Stomach (tissue), 9 donors: ENCODE measurements around the gene FCER1G. TPM values are rescaled to one million over a fixed set of nuclear protein-coding genes. Genes with fewer than 3 reads are reported as not detected.
A peak's percentile ranks its signal among the peaks of the same experiment; 100 is the strongest.

Source experiments
- DNase-seq, 2 donors: peaks; one replicate each; pipeline versions ENCODE4 v3.0.0 to v3.0.0-alpha.2; 2013 to 2019
- H3K27ac ChIP-seq, 5 donors: fragments of 200-600 bp in 4 of 5; sonication (generic) in 4 of 5; one replicate each; pipeline ENCODE4 v1.5.1; 2013 to 2019; ENCODE audit warnings: mild to moderate bottlenecking in 1 of 5, moderate library complexity in 1 of 5
- H3K27me3 ChIP-seq, 3 donors: fragments of 200-600 bp; sonication (generic); one replicate each; pipeline ENCODE4 v1.5.1; 2017 to 2019; ENCODE audit warnings: mixed run types in 1 of 3
- H3K36me3 ChIP-seq, 4 donors: fragments of 200-600 bp; sonication (generic); 1 replicate in 3 of 4; 2 replicates in 1 of 4; pipeline ENCODE4 v1.5.1; 2016 to 2019
- H3K4me1 ChIP-seq, 4 donors: fragments of 200-600 bp; sonication (generic); one replicate each; pipeline ENCODE4 v1.5.1; 2016 to 2019
- H3K4me3 ChIP-seq, 4 donors: fragments of 200-600 bp; sonication (generic) in 3 of 4; one replicate each; pipeline ENCODE4 v1.5.1; 2016 to 2019; ENCODE audit warnings: mild to moderate bottlenecking in 1 of 4
- H3K9me3 ChIP-seq, 4 donors: fragments of 200-600 bp; sonication (generic); one replicate each; pipeline ENCODE4 v1.5.1; 2016 to 2019
- EP300 ChIP-seq: sonication (generic); formaldehyde crosslinking; IDR thresholded peaks from one replicate; pipeline ENCODE4 v1.6.1; 2017; ENCODE audit warnings: antibody characterized with exemption
- POLR2A ChIP-seq, 4 donors: fragments of 450-650 bp; IDR thresholded peaks; one replicate each; pipeline ENCODE4 v1.6.1; 2016; ENCODE audit warnings: antibody characterized with exemption in 4 of 4, control low read depth in 2 of 4, mild to moderate bottlenecking in 1 of 4, moderate library complexity in 1 of 4
- POLR2AphosphoS5 ChIP-seq, 3 donors: sonication (generic); formaldehyde crosslinking; IDR thresholded peaks; one replicate each; pipeline ENCODE4 v1.6.1; 2016; ENCODE audit warnings: antibody characterized with exemption in 3 of 3
- WGBS, 5 donors: extraction: QIAGEN DNeasy Blood & Tissue Kit in 3 of 5; methylation state at CpG; one replicate each; pipeline versions ENCODE4 v1.1.5 to v1.1.7; 2013 to 2018; 5-methylcytosine and 5-hydroxymethylcytosine counted together
- intact Hi-C: fragments of 100-400 bp; cut with DNase I; formaldehyde crosslinking; loops from one replicate; pipeline ENCODE4 v1.15.1; 2023; ENCODE audit warnings: low total_unique reads
- polyA plus RNA-seq, 3 donors: library from polyadenylated mRNA; stranded (reverse); fragments of 200-250 nt; gene quantifications; one replicate each; pipeline ENCODE4 v1.2.3, GENCODE V29; 2013
- total RNA-seq, 5 donors: library from RNA; depleted of rRNA; stranded (reverse); fragments of >200 nt; gene quantifications; one replicate each; pipeline versions ENCODE4 v1.1.0 to v1.2.3, GENCODE V29; 2014 to 2016
- TF ChIP-seq, protein P1 (sequence below), 7 experiments: fragments of 450-650 bp in 4 of 7; fragments of 200-600 bp in 3 of 7; sonication (generic) in 3 of 7; IDR thresholded peaks; one replicate each; pipeline ENCODE4 v1.5.1; 2016 to 2019; ENCODE audit warnings: antibody characterized with exemption in 7 of 7, control low read depth in 2 of 7, mild to moderate bottlenecking in 1 of 7
- donor health status: healthy with polysubstance abuse.
- donor health status: Bipolar disorder and iron deficiency.
- donor health status: healthy.

FCER1G gene
- total and polyA plus RNA-seq, 8 donors, result 1.4 to 101 (median 27.0) TPM; not detected in 1

DNA sequence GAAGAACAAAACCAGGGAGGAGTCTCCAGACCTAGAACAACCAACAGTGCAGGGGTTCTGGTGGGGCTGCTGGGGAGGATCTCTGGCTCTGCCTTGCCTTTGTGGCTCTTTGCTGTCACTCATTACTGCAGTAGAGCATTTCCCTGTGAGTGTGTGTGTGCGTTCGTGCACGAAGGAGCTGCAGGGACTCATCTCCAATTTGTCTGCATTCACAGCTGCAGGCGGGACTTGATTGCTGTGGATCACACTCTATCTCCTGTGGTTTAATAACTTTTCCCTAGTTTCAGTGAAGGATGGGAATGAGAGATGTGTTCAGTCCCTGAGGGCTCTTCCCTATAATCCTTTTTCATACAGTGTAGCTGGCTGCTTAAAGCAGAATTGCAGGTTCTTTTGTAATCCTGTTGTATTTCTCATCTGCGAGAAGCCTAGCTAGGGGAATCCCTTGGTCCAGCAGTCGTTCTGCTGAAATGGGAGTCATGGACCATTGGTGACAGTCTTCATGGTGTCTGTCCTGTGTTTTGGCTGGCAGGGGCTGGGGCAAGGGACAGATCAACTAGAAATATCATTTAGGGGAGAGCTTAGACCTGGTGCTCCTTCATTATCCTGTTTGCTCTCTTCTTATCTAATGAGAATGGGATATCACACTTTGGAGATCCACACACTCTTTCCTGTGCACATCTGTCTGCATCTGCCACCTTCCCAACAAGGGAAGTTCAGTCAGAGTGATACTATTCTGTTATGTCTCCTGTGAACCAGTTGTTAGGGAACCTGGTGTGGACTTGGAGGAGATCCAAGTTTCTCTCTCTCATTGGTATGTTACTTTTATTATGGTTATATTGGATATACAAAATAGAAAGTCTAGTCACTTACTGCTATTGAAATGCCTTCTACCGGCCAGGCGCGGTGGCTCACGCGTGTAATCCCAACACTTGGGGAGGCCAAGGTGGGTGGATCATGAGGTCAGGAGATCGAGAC is 46.5 kb downstream of the FCER1G start:
- H3K4me1 ChIP-seq, result peaks cover 8 to 27% (median 12%) of the 10 kb centered on the region in 4 donors
- intact Hi-C loops, result no loop called here
- WGBS, 5 donors, result 61 to 73% (median 64%) methylated on average over 12 of the region's 12 CpGs
- peak in 1 of 2 donors; percentile 49 for DNase-seq
- H3K27me3 ChIP-seq, result peaks cover 0 to 59% (median 29%) of the 10 kb centered on the region in 3 donors
- H3K4me3 ChIP-seq, result no peak overlapping the region
- H3K36me3 ChIP-seq, result no peaks in the 10 kb centered on the region
- TF ChIP-seq EP300, result no peak
- TF ChIP-seq POLR2AphosphoS5 (IDR thresholded peaks at IDR 0.05), result no peak
- TF ChIP-seq POLR2A (IDR thresholded peaks at IDR 0.05), result no peak
- TF ChIP-seq, protein P1, sequence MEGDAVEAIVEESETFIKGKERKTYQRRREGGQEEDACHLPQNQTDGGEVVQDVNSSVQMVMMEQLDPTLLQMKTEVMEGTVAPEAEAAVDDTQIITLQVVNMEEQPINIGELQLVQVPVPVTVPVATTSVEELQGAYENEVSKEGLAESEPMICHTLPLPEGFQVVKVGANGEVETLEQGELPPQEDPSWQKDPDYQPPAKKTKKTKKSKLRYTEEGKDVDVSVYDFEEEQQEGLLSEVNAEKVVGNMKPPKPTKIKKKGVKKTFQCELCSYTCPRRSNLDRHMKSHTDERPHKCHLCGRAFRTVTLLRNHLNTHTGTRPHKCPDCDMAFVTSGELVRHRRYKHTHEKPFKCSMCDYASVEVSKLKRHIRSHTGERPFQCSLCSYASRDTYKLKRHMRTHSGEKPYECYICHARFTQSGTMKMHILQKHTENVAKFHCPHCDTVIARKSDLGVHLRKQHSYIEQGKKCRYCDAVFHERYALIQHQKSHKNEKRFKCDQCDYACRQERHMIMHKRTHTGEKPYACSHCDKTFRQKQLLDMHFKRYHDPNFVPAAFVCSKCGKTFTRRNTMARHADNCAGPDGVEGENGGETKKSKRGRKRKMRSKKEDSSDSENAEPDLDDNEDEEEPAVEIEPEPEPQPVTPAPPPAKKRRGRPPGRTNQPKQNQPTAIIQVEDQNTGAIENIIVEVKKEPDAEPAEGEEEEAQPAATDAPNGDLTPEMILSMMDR (IDR thresholded peaks at IDR 0.05), result no peak
- peaks cover 0 to 12% (median 11%) of the 10 kb centered on the region in 4 donors for H3K9me3 ChIP-seq
- no peak overlapping the region for H3K27ac ChIP-seq

DNA sequence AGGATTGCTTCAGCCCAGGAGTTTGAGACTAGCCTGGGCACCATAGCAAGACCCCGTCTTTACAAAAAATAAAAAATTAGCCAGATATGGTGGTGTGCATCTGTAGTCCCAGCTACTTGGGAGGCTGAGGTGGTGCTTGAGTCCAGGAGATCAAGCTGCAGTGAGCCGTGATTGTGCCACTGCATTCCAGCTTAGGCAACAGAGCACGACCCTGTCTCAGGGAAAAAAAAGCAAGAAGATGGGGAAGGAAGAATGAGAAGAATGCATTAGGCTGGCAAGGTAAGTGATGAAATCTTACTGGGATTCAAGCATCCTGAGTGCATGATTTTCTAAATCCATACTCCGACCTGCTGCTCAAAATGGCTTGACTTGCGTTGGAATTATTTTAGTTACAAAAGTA is 50.2 kb downstream of the FCER1G start:
- H3K27me3 ChIP-seq, result peaks cover 0 to 21% (median 4%) of the 10 kb centered on the region in 3 donors
- TF ChIP-seq EP300, result no peak
- H3K4me3 ChIP-seq, result no peak overlapping the region
- DNase-seq, result no peak
- peaks cover 0 to 20% (median 0%) of the 10 kb centered on the region in 4 donors for H3K4me1 ChIP-seq
- H3K36me3 ChIP-seq, result no peaks in the 10 kb centered on the region
- WGBS, 5 donors, result 77 to 84% (median 80%) methylated on average over 5 of the region's 5 CpGs
- intact Hi-C loops, result no loop called here
- no peaks in the 10 kb centered on the region for H3K9me3 ChIP-seq
- no peak overlapping the region for H3K27ac ChIP-seq

DNA sequence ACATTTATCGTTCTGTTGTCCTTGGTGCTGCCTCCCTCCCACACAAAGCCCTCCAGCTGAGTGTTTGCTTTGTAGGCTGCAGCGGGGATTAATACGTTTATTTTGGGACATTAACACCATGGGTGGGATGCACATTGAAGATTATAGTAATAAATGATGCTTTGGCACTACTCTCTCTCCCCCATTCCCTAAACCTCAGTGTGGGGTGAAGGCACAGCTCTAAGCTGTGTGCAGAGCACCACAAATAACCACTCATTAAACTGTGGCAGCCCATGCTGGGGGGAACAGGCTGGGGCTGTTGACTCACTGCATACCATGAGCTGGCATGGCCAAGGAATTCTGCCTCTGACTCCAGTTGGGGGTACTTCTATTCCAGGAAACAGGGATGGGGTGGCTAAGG is 51.1 kb downstream of the FCER1G start:
- WGBS, 5 donors, result 21 to 42% (median 34%) methylated on average over 3 of the region's 3 CpGs
- TF ChIP-seq POLR2A (IDR thresholded peaks at IDR 0.05) (no peak), POLR2AphosphoS5 (IDR thresholded peaks at IDR 0.05) (no peak), EP300 (no peak)
- TF ChIP-seq, protein P1 (IDR thresholded peaks at IDR 0.05), result no peak
- Histone ChIP-seq H3K27ac (no peak overlapping the region), H3K9me3 (no peaks in the 10 kb centered on the region), H3K4me3 (no peak overlapping the region), H3K36me3 (no peaks in the 10 kb centered on the region), H3K4me1 (peaks cover 0 to 15% (median 0%) of the 10 kb centered on the region in 4 donors), H3K27me3 (peaks cover 0 to 13% (median 0%) of the 10 kb centered on the region in 3 donors)
- DNase-seq, result peak in 1 of 2 donors; percentile 26
- intact Hi-C loops, result no loop called here

DNA sequence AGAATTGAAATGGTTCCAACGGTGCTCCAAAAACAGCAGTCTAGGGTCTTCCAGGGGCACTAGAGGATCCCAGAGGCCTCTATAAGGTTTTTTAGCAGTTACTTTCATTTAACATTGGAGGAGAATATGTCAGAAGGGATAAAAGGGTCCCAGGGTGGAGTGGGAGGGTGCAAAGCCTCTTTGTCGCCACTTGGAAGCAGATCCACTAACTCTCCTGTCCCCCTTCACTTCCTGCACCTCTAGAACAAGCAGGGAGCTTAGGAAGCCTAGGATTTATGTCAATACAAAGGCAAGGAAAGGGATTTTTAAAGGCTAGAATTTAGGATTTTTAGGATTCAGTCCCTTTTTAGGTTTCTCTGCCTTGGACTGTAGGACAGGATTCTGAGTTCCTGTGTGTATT is 51.7 kb downstream of the FCER1G start:
- WGBS, 5 donors, result 70 to 76% (median 72%) methylated on average over 2 of the region's 2 CpGs
- no peak overlapping the region for H3K27ac ChIP-seq

More for the DNA sequence above, 51.7 kb downstream of the FCER1G start:
- Histone ChIP-seq H3K9me3 (no peaks in the 10 kb centered on the region), H3K4me1 (peaks cover 0 to 12% (median 0%) of the 10 kb centered on the region in 4 donors), H3K36me3 (no peaks in the 10 kb centered on the region), H3K4me3 (no peak overlapping the region), H3K27me3 (peaks cover 0 to 6% (median 0%) of the 10 kb centered on the region in 3 donors)
- intact Hi-C loops, result no loop called here
- TF ChIP-seq POLR2AphosphoS5 (IDR thresholded peaks at IDR 0.05) (no peak), EP300 (no peak), POLR2A (IDR thresholded peaks at IDR 0.05) (no peak)
- TF ChIP-seq, protein P1 (IDR thresholded peaks at IDR 0.05), result no peak
- peak in 1 of 2 donors; percentile 28 for DNase-seq
